Suprapubic skin (tissue), 4 donors: ENCODE data around the gene SGTA.

Experiments
- CTCF ChIP-seq, 2 donors: fragments of 200-600 bp in 1 of 2; fragments of 450-650 bp in 1 of 2; sonication (generic) in 1 of 2; IDR thresholded peaks; one replicate each; pipeline ENCODE4 v1.5.1; 2016 to 2019; ENCODE audit warnings: antibody characterized with exemption in 2 of 2, mild to moderate bottlenecking in 1 of 2, moderate library complexity in 1 of 2
- EP300 ChIP-seq: sonication (generic); formaldehyde crosslinking; IDR thresholded peaks from one replicate; pipeline ENCODE4 v1.6.1; 2017; ENCODE audit warnings: antibody characterized with exemption
- POLR2A ChIP-seq, 2 donors: fragments of 450-650 bp; IDR thresholded peaks; one replicate each; pipeline ENCODE4 v1.6.1; 2017; ENCODE audit warnings: antibody characterized with exemption in 2 of 2, mild to moderate bottlenecking in 2 of 2, moderate library complexity in 2 of 2
- POLR2AphosphoS5 ChIP-seq, 3 donors: sonication (generic); formaldehyde crosslinking; IDR thresholded peaks; one replicate each; pipeline ENCODE4 v1.6.1; 2017; ENCODE audit warnings: antibody characterized with exemption in 3 of 3

- TF ChIP-seq CTCF (IDR thresholded peaks at IDR 0.05) (no peak), POLR2A (IDR thresholded peaks at IDR 0.05) (no peak), EP300 (no peak), POLR2AphosphoS5 (IDR thresholded peaks at IDR 0.05) (no peak)
Observed at GRCh38 chr19:2715470-2716274, 67.4 kb downstream of the SGTA start.
